ENCODE measurements around the gene CCDC12. TPM values are rescaled to one million over a fixed set of nuclear protein-coding genes. Genes with fewer than 3 reads are reported as not detected.

Gene CCDC12
- total RNA-seq, 1 donor from 2014 or later, result 33.0 TPM

DNA sequence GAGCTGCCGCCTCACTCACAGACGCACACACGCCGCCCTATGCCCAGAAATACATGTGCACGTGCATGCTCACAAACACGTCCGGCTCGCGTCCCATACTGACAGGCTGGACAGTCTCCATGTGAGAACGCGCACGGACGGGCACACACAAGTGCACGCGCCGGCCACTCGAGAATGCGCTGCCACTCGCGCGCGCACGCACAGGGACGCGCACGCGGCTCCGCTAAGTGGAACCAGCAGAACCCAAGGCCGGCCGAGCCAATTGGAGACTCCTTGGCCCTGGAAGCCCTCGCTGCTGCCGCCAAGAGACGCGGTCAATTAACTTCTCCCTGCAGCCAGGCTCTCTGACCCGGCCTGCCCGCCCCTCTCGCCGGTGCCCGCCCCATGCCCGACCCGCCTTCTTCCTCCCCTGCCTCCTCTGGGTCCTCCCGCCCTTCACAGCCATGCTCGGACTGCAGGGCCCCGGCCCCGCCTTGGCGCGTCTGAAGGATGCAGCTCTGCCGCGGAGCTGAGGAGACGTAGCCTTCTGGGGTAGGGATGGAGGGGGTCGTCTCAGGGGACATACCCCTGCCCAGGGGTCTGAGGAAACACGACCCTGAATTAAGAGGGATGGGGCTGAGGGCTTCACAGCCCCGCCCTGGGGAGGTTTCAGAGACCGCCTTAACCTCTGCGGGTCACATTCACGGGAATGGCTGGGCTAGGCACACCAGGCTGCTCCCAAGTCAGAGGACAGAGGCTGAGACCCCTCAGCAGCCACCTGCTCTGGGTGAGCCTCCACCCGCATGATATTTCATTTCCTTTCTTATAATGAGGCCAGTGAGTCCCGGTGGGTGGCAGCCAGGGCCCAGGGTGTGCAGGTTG lies 84.0 kb downstream of the CCDC12 start:
- no peak for DNase-seq (ENCODE audit: low read depth)
- TF ChIP-seq, protein P1, sequence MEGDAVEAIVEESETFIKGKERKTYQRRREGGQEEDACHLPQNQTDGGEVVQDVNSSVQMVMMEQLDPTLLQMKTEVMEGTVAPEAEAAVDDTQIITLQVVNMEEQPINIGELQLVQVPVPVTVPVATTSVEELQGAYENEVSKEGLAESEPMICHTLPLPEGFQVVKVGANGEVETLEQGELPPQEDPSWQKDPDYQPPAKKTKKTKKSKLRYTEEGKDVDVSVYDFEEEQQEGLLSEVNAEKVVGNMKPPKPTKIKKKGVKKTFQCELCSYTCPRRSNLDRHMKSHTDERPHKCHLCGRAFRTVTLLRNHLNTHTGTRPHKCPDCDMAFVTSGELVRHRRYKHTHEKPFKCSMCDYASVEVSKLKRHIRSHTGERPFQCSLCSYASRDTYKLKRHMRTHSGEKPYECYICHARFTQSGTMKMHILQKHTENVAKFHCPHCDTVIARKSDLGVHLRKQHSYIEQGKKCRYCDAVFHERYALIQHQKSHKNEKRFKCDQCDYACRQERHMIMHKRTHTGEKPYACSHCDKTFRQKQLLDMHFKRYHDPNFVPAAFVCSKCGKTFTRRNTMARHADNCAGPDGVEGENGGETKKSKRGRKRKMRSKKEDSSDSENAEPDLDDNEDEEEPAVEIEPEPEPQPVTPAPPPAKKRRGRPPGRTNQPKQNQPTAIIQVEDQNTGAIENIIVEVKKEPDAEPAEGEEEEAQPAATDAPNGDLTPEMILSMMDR (IDR thresholded peaks at IDR 0.05; ENCODE audit: insufficient read depth, low read length, poor library complexity, severe bottlenecking), result no peak
- no peaks in the 10 kb centered on the region for H3K36me3 ChIP-seq (ENCODE audit: control insufficient read depth, insufficient read depth, low read length)
- H3K27me3 ChIP-seq (ENCODE audit: control insufficient read depth, insufficient read depth, low read length), result peaks cover 6% of the 10 kb centered on the region
- peak overlapping the region; percentile 29 for H3K4me3 ChIP-seq (ENCODE audit: low read depth, low read length)

DNA sequence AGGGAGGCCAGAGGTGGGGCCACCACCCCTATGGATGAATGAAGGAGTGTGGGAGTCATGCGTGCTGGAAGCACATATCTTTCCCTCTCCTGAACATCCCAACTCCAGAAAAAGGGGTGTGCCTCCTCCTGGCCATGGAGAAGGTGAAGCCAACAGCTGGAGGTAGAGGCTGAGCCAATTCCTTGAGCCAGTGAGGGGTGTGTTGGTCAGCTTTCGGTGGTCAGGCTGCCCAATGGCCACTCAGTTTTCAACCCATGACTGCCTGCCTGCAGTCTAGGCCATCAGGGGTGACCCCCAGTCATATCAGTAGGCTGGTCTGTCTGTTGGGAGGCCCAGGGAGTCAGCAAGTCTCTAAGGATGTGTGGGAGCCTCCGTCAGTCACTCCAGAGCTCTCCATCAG lies 85.4 kb downstream of the CCDC12 start:
- TF ChIP-seq, protein P1 (IDR thresholded peaks at IDR 0.05; ENCODE audit: insufficient read depth, low read length, poor library complexity, severe bottlenecking), result no peak
- H3K4me3 ChIP-seq (ENCODE audit: low read depth, low read length), result no peak overlapping the region
- H3K36me3 ChIP-seq (ENCODE audit: control insufficient read depth, insufficient read depth, low read length), result no peaks in the 10 kb centered on the region
- no peak for DNase-seq (ENCODE audit: low read depth)
- peaks cover 6% of the 10 kb centered on the region for H3K27me3 ChIP-seq (ENCODE audit: control insufficient read depth, insufficient read depth, low read length)

DNA sequence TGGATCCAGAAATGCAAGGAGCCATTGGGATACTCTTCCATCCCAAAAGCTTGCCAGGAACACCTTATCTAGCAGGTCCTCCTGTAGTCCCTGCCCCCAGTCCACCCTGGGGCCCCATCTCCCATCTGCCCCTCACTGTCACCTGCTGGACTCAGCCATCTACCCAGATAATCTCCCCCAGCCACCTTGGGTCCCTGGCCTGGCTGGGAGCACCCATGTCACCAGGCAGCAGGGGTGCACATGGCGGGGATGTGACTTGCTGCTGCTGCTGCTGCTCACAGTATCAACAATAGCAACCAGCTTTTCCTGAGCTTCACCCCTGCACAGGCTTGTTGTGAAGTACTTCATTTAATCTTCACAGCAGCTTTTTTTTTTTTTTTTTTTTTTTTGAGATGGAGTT lies 86.4 kb downstream of the CCDC12 start:
- Histone ChIP-seq H3K36me3 (ENCODE audit: control insufficient read depth, insufficient read depth, low read length) (no peaks in the 10 kb centered on the region), H3K4me3 (ENCODE audit: low read depth, low read length) (no peak overlapping the region), H3K27me3 (ENCODE audit: control insufficient read depth, insufficient read depth, low read length) (peaks cover 6% of the 10 kb centered on the region)
- TF ChIP-seq, protein P1 (IDR thresholded peaks at IDR 0.05; ENCODE audit: insufficient read depth, low read length, poor library complexity, severe bottlenecking), result no peak
- no peak for DNase-seq (ENCODE audit: low read depth)

DNA sequence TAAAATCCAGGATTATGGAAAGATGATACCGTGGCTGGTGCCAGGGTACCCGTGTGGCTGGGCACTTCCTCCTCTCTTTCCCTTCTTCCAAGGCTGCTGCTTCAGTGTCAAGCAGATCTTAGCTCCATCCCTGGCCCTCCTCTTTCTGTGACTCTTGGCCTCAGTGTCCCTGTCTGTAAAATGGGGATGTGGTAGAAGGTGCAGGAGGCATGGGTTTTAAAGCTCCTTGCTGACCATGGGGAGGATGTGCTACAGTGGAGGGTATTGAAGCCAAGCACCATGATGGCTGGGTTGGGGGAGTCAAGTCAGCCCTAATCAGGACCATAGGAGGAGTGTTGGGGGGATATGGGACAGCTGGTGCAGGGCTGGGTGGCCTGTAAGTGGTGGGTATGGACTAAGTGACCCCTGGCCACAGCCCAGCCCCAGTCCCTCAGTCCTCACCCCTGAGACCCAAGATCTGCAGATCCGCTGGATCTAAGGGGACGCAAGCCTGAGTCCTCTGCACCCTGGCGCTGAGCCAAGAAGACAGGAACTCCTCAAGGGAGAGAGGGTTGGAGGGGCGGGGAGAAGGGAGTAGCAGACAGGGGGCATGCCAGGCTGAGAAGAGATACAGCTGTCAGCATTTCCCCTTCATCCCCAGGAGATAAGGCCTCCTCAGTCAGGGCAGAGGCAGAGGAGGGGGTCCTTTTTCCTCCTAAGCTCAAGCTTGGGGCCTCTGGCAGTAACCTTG lies 87.0 kb downstream of the CCDC12 start:
- H3K36me3 ChIP-seq (ENCODE audit: control insufficient read depth, insufficient read depth, low read length), result no peaks in the 10 kb centered on the region
- TF ChIP-seq, protein P1 (IDR thresholded peaks at IDR 0.05; ENCODE audit: insufficient read depth, low read length, poor library complexity, severe bottlenecking), result no peak
- H3K4me3 ChIP-seq (ENCODE audit: low read depth, low read length), result no peak overlapping the region
- DNase-seq (ENCODE audit: low read depth), result no peak
- H3K27me3 ChIP-seq (ENCODE audit: control insufficient read depth, insufficient read depth, low read length), result peaks cover 10% of the 10 kb centered on the region

DNA sequence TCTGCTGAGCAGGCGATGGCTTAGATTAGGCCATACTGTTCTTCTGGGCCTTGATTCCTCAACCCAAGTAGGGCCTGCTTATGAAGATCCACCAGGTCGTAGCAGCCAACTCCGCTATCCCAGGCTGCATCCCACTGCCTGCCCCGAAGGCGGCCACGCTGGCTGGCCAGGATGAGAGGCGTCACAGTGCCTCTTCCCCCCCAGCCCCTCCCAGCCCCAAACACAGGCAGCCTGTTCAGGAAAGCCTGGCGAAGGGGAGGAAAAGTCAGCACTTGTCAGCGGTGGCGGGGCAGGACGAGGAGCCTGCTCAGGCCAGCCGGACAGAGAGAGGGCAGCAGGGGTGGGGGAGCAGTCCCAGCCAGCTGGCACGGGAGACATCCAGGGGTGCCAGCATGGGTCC lies 87.8 kb downstream of the CCDC12 start:
- Histone ChIP-seq H3K4me3 (ENCODE audit: low read depth, low read length) (no peak overlapping the region), H3K36me3 (ENCODE audit: control insufficient read depth, insufficient read depth, low read length) (no peaks in the 10 kb centered on the region), H3K27me3 (ENCODE audit: control insufficient read depth, insufficient read depth, low read length) (peaks cover 18% of the 10 kb centered on the region)
- TF ChIP-seq, protein P1 (IDR thresholded peaks at IDR 0.05; ENCODE audit: insufficient read depth, low read length, poor library complexity, severe bottlenecking), result no peak
- DNase-seq (ENCODE audit: low read depth), result no peak

Measured in kidney epithelial cell (primary cell).